IMR-90 (cell line): ENCODE results near the gene MCTP2. TPM values are rescaled to one million over a fixed set of nuclear protein-coding genes. Genes with fewer than 3 reads are reported as not detected.

ENCODE experiments used
- ATAC-seq: fragments of 200-7000 bp; cut with Tn5 transposase; 2 replicates; pipeline ENCODE4 v1.9.1; 2020; ENCODE audit warnings: low read depth, mild to moderate bottlenecking, moderate library complexity
- BruUV-seq: library from RNA; stranded (reverse); fragments of 400-500 nt; replicated peaks from 2 replicates; lab custom pipeline; 2021; lab: Mats Ljungman, UMichigan
- CTCF ChIA-PET: fragments of 300-600 bp; formaldehyde crosslinking; extraction: SDS; loops from one replicate; lab custom pipeline; 2021; ENCODE audit warnings: antibody characterized with exemption; lab: Yijun Ruan, JAX
- POLR2A ChIA-PET: fragments of 300-600 bp; sonication (Branson Sonifier 250); formaldehyde crosslinking; loops from one replicate; lab custom pipeline; 2022; ENCODE audit warnings: antibody characterized with exemption; ENCODE audit not compliant: unreplicated experiment; lab: Charles Lee
- DNase-seq: peaks from one replicate; pipeline ENCODE4 v3.0.0; 2013
- H2AFZ ChIP-seq: replicated peaks from 2 replicates; pipeline ENCODE3; 2013; ENCODE audit warnings: low read length, mild to moderate bottlenecking; ENCODE audit not compliant: poor library complexity
- H2AK5ac ChIP-seq: 2 replicates; pipeline ENCODE4 v1.6.1; 2013; ENCODE audit warnings: low read depth, low read length, inconsistent platforms
- H2AK9ac ChIP-seq: replicated peaks from 2 replicates; pipeline ENCODE3; 2013; ENCODE audit warnings: mild to moderate bottlenecking, low read depth, low read length, moderate library complexity; ENCODE audit not compliant: poor library complexity
- H2BK120ac ChIP-seq: 2 replicates; pipeline ENCODE4 v1.6.1; 2013; ENCODE audit warnings: low read depth, low read length, inconsistent platforms
- H2BK15ac ChIP-seq: 3 replicates; pipeline ENCODE4 v1.6.1; 2013; ENCODE audit warnings: low read depth, low read length, inconsistent platforms
- H2BK20ac ChIP-seq: 2 replicates; pipeline ENCODE4 v1.6.1; 2013; ENCODE audit warnings: low read depth, mild to moderate bottlenecking, inconsistent platforms, low read length, moderate library complexity
- H2BK5ac ChIP-seq: 2 replicates; pipeline ENCODE4 v1.6.1; 2013; ENCODE audit warnings: mild to moderate bottlenecking, low read depth, low read length, inconsistent platforms; ENCODE audit not compliant: poor library complexity, severe bottlenecking
- H3K14ac ChIP-seq: replicated peaks from 2 replicates; pipeline ENCODE4 v1.6.1; 2013; ENCODE audit warnings: low read depth, low read length, inconsistent platforms
- H3K18ac ChIP-seq: 2 replicates; pipeline ENCODE4 v1.6.1; 2013; ENCODE audit warnings: low read depth, low read length, control low read depth
- H3K23ac ChIP-seq: 2 replicates; pipeline ENCODE4 v1.6.1; 2013; ENCODE audit warnings: low read depth, low read length, inconsistent platforms
- H3K27ac ChIP-seq: 2 replicates; pipeline ENCODE4 v1.5.1; 2013; ENCODE audit warnings: mild to moderate bottlenecking, control low read depth, low read length; ENCODE audit not compliant: insufficient read depth
- H3K27me3 ChIP-seq: 2 replicates; pipeline ENCODE4 v1.6.1; 2013; ENCODE audit warnings: low read length; ENCODE audit not compliant: control insufficient read depth, insufficient read depth
- H3K36me3 ChIP-seq: 2 replicates; pipeline ENCODE4 v1.6.1; 2013; ENCODE audit warnings: low read length, mixed read lengths; ENCODE audit not compliant: control insufficient read depth, insufficient read depth
- H3K4ac ChIP-seq: 2 replicates; pipeline ENCODE4 v1.6.1; 2013; ENCODE audit warnings: low read depth, low read length, inconsistent platforms
- H3K4me1 ChIP-seq: 2 replicates; pipeline ENCODE4 v1.6.1; 2013; ENCODE audit warnings: low read length, mixed read lengths; ENCODE audit not compliant: control insufficient read depth, insufficient read depth
- H3K4me2 ChIP-seq: 2 replicates; pipeline ENCODE4 v1.6.1; 2013; ENCODE audit warnings: low read depth, mild to moderate bottlenecking, control low read depth, low read length, moderate library complexity
- H3K4me3 ChIP-seq: 2 replicates; pipeline ENCODE4 v1.5.1; 2013; ENCODE audit warnings: low read depth, mild to moderate bottlenecking, control low read depth, low read length, moderate library complexity; ENCODE audit not compliant: insufficient read depth
- H3K56ac ChIP-seq: 2 replicates; pipeline ENCODE4 v1.6.1; 2013; ENCODE audit warnings: low read length, inconsistent platforms; ENCODE audit not compliant: insufficient read depth; ENCODE audit errors: extremely low read depth
- H3K79me1 ChIP-seq, 2 experiments: 2 replicates each; pipeline ENCODE4 v1.6.1; 2013; ENCODE audit warnings: low read length in 2 of 2, inconsistent platforms in 1 of 2, low read depth in 1 of 2
- H3K9ac ChIP-seq: 2 replicates; pipeline ENCODE4 v1.6.1; 2013; ENCODE audit warnings: low read depth, low read length, control low read depth
- H3K9me1 ChIP-seq: 2 replicates; pipeline ENCODE4 v1.6.1; 2013; ENCODE audit warnings: low read length, inconsistent platforms; ENCODE audit not compliant: insufficient read depth
- H3K9me3 ChIP-seq: 2 replicates; pipeline ENCODE4 v1.6.1; 2013; ENCODE audit warnings: low read length; ENCODE audit not compliant: control insufficient read depth, insufficient read depth
- H4K20me1 ChIP-seq: 2 replicates; pipeline ENCODE4 v1.6.1; 2013; ENCODE audit warnings: low read length, inconsistent platforms; ENCODE audit not compliant: insufficient read depth
- H4K5ac ChIP-seq: 2 replicates; pipeline ENCODE4 v1.6.1; 2013; ENCODE audit warnings: mild to moderate bottlenecking, low read depth, low read length, control low read depth
- H4K8ac ChIP-seq, 2 experiments: 2 replicates each; pipeline ENCODE4 v1.6.1; 2013; ENCODE audit warnings: low read depth in 2 of 2, low read length in 2 of 2, control low read depth in 1 of 2, inconsistent platforms in 1 of 2
- H4K91ac ChIP-seq: 2 replicates; pipeline ENCODE4 v1.6.1; 2013; ENCODE audit warnings: low read depth, low read length, inconsistent platforms; ENCODE audit not compliant: insufficient read depth
- BHLHE40 ChIP-seq: fragments of 150-350 bp; IDR thresholded peaks from 2 replicates; pipeline ENCODE4 v1.6.1; 2016; ENCODE audit warnings: mild to moderate bottlenecking, low read depth, low read length
- CEBPB ChIP-seq: IDR thresholded peaks from 2 replicates; pipeline ENCODE4 v1.6.1; 2012; ENCODE audit warnings: low read depth, low read length, improper control_type of control experiment
- CHD1 ChIP-seq: IDR thresholded peaks from 2 replicates; pipeline ENCODE4 v1.6.1; 2012; ENCODE audit warnings: low read depth, low read length, improper control_type of control experiment
- MAFK ChIP-seq: IDR thresholded peaks from 2 replicates; pipeline ENCODE4 v1.6.1; 2012; ENCODE audit warnings: low read depth, low read length, improper control_type of control experiment
- MAZ ChIP-seq: IDR thresholded peaks from 2 replicates; pipeline ENCODE4 v1.6.1; 2012; ENCODE audit warnings: low read depth, mild to moderate bottlenecking, low read length, improper control_type of control experiment, moderate library complexity, borderline replicate concordance
- MXI1 ChIP-seq: IDR thresholded peaks from 2 replicates; pipeline ENCODE4 v1.6.1; 2012; ENCODE audit warnings: low read depth, mild to moderate bottlenecking, low read length, moderate library complexity, borderline replicate concordance
- NFE2L2 ChIP-seq: fragments of 150-350 bp; IDR thresholded peaks from 2 replicates; pipeline ENCODE4 v1.6.1; 2016; ENCODE audit warnings: low read depth, mild to moderate bottlenecking, low read length
- POLR2A ChIP-seq: IDR thresholded peaks from 2 replicates; pipeline ENCODE4 v1.6.1; 2012; ENCODE audit warnings: mild to moderate bottlenecking, low read depth, low read length
- RAD21 ChIP-seq: IDR thresholded peaks from 2 replicates; pipeline ENCODE4 v1.6.1; 2012; ENCODE audit warnings: low read length, improper control_type of control experiment
- RCOR1 ChIP-seq: IDR thresholded peaks from 2 replicates; pipeline ENCODE4 v1.6.1; 2012; ENCODE audit warnings: mild to moderate bottlenecking, low read length, improper control_type of control experiment; ENCODE audit not compliant: insufficient replicate concordance
- RFX5 ChIP-seq: IDR thresholded peaks from 2 replicates; pipeline ENCODE4 v1.8.0; 2012; ENCODE audit warnings: low read depth, mild to moderate bottlenecking, low read length, moderate library complexity
- SMC3 ChIP-seq: fragments of 150-350 bp; IDR thresholded peaks from 2 replicates; pipeline ENCODE4 v1.6.1; 2016; ENCODE audit warnings: low read depth, mild to moderate bottlenecking, antibody characterized with exemption, low read length, moderate library complexity
- USF2 ChIP-seq: fragments of 150-350 bp; IDR thresholded peaks from 2 replicates; pipeline ENCODE4 v1.6.1; 2017; ENCODE audit warnings: mild to moderate bottlenecking, antibody characterized with exemption, low read length, low read depth
- WGBS, 2 experiments: methylation state at CpG; one replicate each; pipeline versions ENCODE4 v1.1.5 to v1.1.7; 2013; ENCODE audit warnings: missing lambda C conversion rate in 2 of 2; ENCODE audit not compliant: insufficient read length in 1 of 2; ENCODE audit errors: extremely low coverage in 2 of 2; 5-methylcytosine and 5-hydroxymethylcytosine counted together
- dilution Hi-C: fragments of 300-500 bp; cut with HindIII; formaldehyde crosslinking; loops from one replicate; pipeline ENCODE4 v1.14.3; 2018; ENCODE audit warnings: low sequenced_read_pairs; ENCODE audit not compliant: unreplicated experiment
- in situ Hi-C: fragments of 300-500 bp; cut with MboI; formaldehyde crosslinking; loops from 3 replicates; pipeline ENCODE4 v1.14.3; 2019; ENCODE audit warnings: low sequenced_read_pairs, inconsistent platforms, mixed read lengths
- intact Hi-C: fragments of 100-400 bp; cut with micrococcal nuclease; formaldehyde crosslinking; loops from 2 replicates; pipeline ENCODE4 v1.10.0; 2022
- polyA plus RNA-seq, 3 experiments: library from polyadenylated mRNA; depleted of rRNA; stranded (reverse); fragments of >200 nt; gene quantifications; 2 replicates each; pipeline ENCODE4 v1.2.3, GENCODE V29; 2012; ENCODE audit warnings: low replicate concordance in 1 of 3
- total RNA-seq: library from RNA; depleted of rRNA; stranded (reverse); fragments of >200 nt; gene quantifications from 2 replicates; pipeline ENCODE4 v1.2.3, GENCODE V29; 2012
- TF ChIP-seq, protein P1 (sequence below): fragments of 150-350 bp; IDR thresholded peaks from 2 replicates; pipeline ENCODE4 v1.6.1; 2016; ENCODE audit warnings: low read depth, mild to moderate bottlenecking, low read length, moderate library complexity, borderline replicate concordance
- TF ChIP-seq, protein P2 (sequence below): conservative IDR thresholded peaks from 2 replicates; pipeline ENCODE4 v1.5.1; 2012; ENCODE audit warnings: mild to moderate bottlenecking, low read depth, low read length, improper control_type of control experiment

MCTP2 gene
- total and polyA plus RNA-seq, 2 of the 4 experiments (the other 2 are of a cell fraction), result 5.1 to 9.9 TPM

DNA sequence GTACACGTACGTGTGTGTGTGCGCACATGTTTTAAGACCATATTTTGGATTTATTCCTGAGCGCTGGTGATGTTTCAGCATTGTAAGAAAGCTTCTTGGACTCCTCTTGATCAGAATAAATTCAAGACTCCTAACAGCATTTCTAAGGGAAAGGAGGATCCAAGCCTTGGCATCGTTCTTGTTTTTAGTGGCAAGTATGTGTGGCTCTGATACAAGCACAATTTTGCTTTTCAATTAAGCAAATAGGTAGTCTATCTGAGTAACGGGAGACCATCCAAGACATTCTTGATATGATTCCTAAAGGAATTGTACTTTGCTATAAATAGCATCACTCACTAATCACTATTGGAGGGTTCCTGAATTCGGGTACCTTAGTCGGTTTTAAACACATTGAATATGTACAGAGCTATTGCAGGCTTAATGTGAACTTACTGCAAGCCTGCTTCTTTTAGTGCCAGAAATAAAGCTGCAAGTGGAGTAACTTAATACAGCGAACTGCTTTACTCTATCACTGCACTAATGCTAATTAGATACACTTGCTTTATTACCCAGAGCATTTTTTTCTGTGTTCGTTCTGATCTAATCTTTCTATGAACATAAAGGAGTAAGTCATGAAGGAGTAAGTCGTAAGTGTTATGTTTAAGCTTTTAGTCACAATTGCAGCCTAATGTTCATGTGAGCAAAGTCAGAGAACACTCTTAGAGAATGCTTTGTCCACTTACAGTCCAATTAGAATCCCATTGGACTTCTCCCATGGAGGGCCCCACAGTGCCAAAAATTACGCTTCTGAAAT is 186.3 kb downstream of the MCTP2 start:
- H4K5ac ChIP-seq, result no peak overlapping the region
- H3K4me3 ChIP-seq, result no peak overlapping the region
- H3K18ac ChIP-seq, result no peak overlapping the region
- H3K27me3 ChIP-seq, result no peaks in the 10 kb centered on the region
- no peaks in the 10 kb centered on the region for H4K20me1 ChIP-seq
- no peak overlapping the region for H2AK5ac ChIP-seq
- H3K56ac ChIP-seq, result no peak overlapping the region
- no peak overlapping the region for H3K4me2 ChIP-seq
- H2BK5ac ChIP-seq, result no peak overlapping the region
- ATAC-seq, result no peak
- no peaks in the 10 kb centered on the region for H3K9me3 ChIP-seq
- ChIA-PET CTCF (no interaction called here), POLR2A (no interaction called here)
- 69% methylated on average over 2 of the region's 12 CpGs; no CpG with 5 or more reads in 1 of the 2 experiments for WGBS, 2 experiments
- H4K8ac ChIP-seq, result no peak overlapping the region
- no peak overlapping the region for H3K9ac ChIP-seq
- H2BK15ac ChIP-seq, result no peak overlapping the region
- no peak overlapping the region for H2AK9ac ChIP-seq
- no peaks in the 10 kb centered on the region for H3K9me1 ChIP-seq
- H3K23ac ChIP-seq, result no peak overlapping the region
- no peak overlapping the region for H3K27ac ChIP-seq
- H3K4ac ChIP-seq, result no peak overlapping the region
- BruUV-seq, result no TSS peak
- no peak for DNase-seq
- H2BK20ac ChIP-seq, result no peak overlapping the region
- H3K36me3 ChIP-seq, result no peaks in the 10 kb centered on the region
- no peaks in the 10 kb centered on the region for H3K4me1 ChIP-seq
- no peak overlapping the region for H2BK120ac ChIP-seq
- intact Hi-C loops, result no loop called here
- H4K91ac ChIP-seq, result no peak overlapping the region
- H3K14ac ChIP-seq, result no peak overlapping the region
- dilution Hi-C loops, result no loop called here
- H2AFZ ChIP-seq, result no peak overlapping the region
- no peaks in the 10 kb centered on the region for H3K79me1 ChIP-seq
- in situ Hi-C loops, result loop anchor here (25.0 kb wide), 1 partner anchor 595 kb away; no protein-coding TSS in a partner anchor
- TF ChIP-seq MAZ (no peak), CHD1 (no peak), NFE2L2 (no peak), RAD21 (no peak), POLR2A (no peak), USF2 (no peak), MXI1 (no peak), RCOR1 (no peak), SMC3 (no peak), CEBPB (no peak), BHLHE40 (no peak), RFX5 (no peak), MAFK (no peak)
- TF ChIP-seq, protein P1, sequence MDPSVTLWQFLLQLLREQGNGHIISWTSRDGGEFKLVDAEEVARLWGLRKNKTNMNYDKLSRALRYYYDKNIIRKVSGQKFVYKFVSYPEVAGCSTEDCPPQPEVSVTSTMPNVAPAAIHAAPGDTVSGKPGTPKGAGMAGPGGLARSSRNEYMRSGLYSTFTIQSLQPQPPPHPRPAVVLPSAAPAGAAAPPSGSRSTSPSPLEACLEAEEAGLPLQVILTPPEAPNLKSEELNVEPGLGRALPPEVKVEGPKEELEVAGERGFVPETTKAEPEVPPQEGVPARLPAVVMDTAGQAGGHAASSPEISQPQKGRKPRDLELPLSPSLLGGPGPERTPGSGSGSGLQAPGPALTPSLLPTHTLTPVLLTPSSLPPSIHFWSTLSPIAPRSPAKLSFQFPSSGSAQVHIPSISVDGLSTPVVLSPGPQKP, result no peak
- TF ChIP-seq, protein P2, sequence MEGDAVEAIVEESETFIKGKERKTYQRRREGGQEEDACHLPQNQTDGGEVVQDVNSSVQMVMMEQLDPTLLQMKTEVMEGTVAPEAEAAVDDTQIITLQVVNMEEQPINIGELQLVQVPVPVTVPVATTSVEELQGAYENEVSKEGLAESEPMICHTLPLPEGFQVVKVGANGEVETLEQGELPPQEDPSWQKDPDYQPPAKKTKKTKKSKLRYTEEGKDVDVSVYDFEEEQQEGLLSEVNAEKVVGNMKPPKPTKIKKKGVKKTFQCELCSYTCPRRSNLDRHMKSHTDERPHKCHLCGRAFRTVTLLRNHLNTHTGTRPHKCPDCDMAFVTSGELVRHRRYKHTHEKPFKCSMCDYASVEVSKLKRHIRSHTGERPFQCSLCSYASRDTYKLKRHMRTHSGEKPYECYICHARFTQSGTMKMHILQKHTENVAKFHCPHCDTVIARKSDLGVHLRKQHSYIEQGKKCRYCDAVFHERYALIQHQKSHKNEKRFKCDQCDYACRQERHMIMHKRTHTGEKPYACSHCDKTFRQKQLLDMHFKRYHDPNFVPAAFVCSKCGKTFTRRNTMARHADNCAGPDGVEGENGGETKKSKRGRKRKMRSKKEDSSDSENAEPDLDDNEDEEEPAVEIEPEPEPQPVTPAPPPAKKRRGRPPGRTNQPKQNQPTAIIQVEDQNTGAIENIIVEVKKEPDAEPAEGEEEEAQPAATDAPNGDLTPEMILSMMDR, result no peak
